BLaER1 treated with 17β-estradiol and CSF1 and Interleukin-3, amounts not matched to agents 10 nM and 100 nM (cell line): ENCODE results near the gene RBFOX1.

Experiments
- H3K27ac ChIP-seq, 11 experiments: shearing (Covaris generic); formaldehyde crosslinking; 2 replicates each; pipeline ENCODE4 v1.8.1; 2022
- H3K27me3 ChIP-seq, 11 experiments: shearing (Covaris generic); formaldehyde crosslinking; 2 replicates each; pipeline ENCODE4 v1.8.1; 2022
- H3K36me3 ChIP-seq, 11 experiments: shearing (Covaris generic); formaldehyde crosslinking; 2 replicates each; pipeline ENCODE4 v1.8.1; 2022
- H3K4me1 ChIP-seq, 10 experiments: shearing (Covaris generic); formaldehyde crosslinking; 2 replicates each; pipeline ENCODE4 v1.8.1; 2022
- H3K4me2 ChIP-seq, 11 experiments: shearing (Covaris generic); formaldehyde crosslinking; 2 replicates each; pipeline ENCODE4 v1.8.1; 2022
- H3K4me3 ChIP-seq, 10 experiments: shearing (Covaris generic); formaldehyde crosslinking; 2 replicates each; pipeline ENCODE4 v1.8.1; 2022
- H3K9ac ChIP-seq, 11 experiments: shearing (Covaris generic); formaldehyde crosslinking; 2 replicates each; pipeline ENCODE4 v1.8.1; 2022
- H3K9me3 ChIP-seq, 11 experiments: shearing (Covaris generic); formaldehyde crosslinking; replicated peaks in 1 of 11; 2 replicates each; pipeline ENCODE4 v1.8.1; 2022
- H4K20me1 ChIP-seq, 11 experiments: shearing (Covaris generic); formaldehyde crosslinking; 2 replicates each; pipeline ENCODE4 v1.8.1; 2022
- Cebpa-rat ChIP-seq, 11 experiments: shearing (Covaris generic); IDR thresholded peaks; 2 replicates each; pipeline ENCODE4 v1.8.1; 2022

Gene RBFOX1

DNA sequence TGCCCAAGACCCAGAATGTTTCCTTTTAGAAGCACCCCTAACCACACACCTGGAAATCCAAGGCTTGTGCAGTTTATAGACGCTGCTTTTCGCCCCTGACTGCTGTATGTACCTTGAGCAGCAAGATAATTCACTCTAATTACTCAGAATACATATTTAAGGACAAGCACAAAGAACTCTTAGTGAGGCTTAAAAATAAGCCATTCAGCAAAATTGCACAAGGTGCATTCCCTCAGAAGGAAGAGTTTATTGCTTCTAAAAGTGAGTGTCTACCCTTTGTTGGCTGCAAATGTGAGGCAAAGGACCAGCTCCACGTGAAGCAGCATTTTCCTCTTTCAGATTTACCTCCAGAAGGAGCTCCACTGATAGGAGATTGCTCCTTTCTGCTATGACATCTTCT is 208.4 kb downstream of the RBFOX1 start:
- Histone ChIP-seq H3K4me2 (no peak overlapping the region), H3K9me3 (no peaks in the 10 kb centered on the region), H3K36me3 (no peaks in the 10 kb centered on the region), H3K9ac (no peak overlapping the region), H3K4me3 (no peak overlapping the region), H3K27ac (no peak overlapping the region), H3K4me1 (no peaks in the 10 kb centered on the region), H4K20me1 (no peaks in the 10 kb centered on the region), H3K27me3 (no peaks in the 10 kb centered on the region; a peak in 1 of 22 replicates)
- TF ChIP-seq Cebpa-rat (IDR thresholded peaks at IDR 0.05) = no peak

- TF ChIP-seq Cebpa-rat (IDR thresholded peaks at IDR 0.05) = no peak
- no peak overlapping the region for H3K4me2 ChIP-seq
- H3K36me3 ChIP-seq = no peaks in the 10 kb centered on the region
- no peak overlapping the region for H3K27ac ChIP-seq
- no peaks in the 10 kb centered on the region for H3K9me3 ChIP-seq
- no peaks in the 10 kb centered on the region for H4K20me1 ChIP-seq
- H3K4me1 ChIP-seq = no peaks in the 10 kb centered on the region
- no peak overlapping the region for H3K4me3 ChIP-seq
- no peaks in the 10 kb centered on the region; a peak in 1 of 22 replicates for H3K27me3 ChIP-seq
- H3K9ac ChIP-seq = no peak overlapping the region
Measured at GRCh38 chr16:7545251-7545650, 212.6 kb downstream of the RBFOX1 start.

DNA sequence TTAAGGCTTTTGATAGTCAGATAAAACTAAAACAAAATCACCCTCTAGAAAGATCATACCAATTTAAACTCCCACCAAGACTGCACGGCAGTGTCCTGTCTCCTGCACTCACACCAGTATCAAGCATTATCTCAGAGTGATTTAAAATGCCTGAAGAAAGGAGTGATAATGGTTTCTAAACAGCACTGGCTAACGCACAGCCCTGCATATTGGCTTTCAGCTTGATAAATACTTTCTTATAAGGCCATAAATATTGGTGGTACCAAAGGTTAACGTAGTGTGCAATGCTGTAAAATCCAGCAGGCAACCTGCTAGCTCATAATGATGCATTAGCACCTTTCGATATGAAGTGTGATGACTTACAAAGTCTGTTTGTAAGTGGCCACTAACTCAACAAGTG is 214.3 kb downstream of the RBFOX1 start:
- no peaks in the 10 kb centered on the region for H3K36me3 ChIP-seq
- no peak for TF ChIP-seq Cebpa-rat (IDR thresholded peaks at IDR 0.05)
- no peak overlapping the region for H3K4me3 ChIP-seq
- no peaks in the 10 kb centered on the region for H3K9me3 ChIP-seq
- H3K4me1 ChIP-seq = no peaks in the 10 kb centered on the region
- no peak overlapping the region for H3K4me2 ChIP-seq
- H3K27ac ChIP-seq = no peak overlapping the region
- no peaks in the 10 kb centered on the region for H4K20me1 ChIP-seq
- no peaks in the 10 kb centered on the region for H3K27me3 ChIP-seq
- no peak overlapping the region for H3K9ac ChIP-seq

DNA sequence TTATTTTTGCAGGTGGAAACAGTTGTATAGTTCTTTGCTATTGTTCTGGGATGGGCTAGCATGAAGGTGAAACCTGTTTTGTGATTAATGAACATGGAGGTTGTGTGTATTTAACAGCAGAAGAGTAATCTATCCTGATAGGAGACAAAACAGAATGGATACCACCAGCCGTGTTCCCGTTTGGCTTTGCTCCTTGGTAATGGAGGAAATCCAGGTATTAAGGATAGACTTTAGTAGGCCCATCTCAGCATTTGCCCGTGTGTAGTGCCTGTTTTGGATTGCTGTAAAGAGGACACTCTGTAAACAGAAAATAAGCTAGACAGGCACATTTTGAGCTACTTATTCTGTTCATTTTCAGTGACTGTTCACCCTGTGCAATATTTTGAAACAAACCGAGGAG is 215.1 kb downstream of the RBFOX1 start:
- no peaks in the 10 kb centered on the region for H3K9me3 ChIP-seq
- H3K36me3 ChIP-seq = no peaks in the 10 kb centered on the region
- no peaks in the 10 kb centered on the region for H3K27me3 ChIP-seq
- H3K4me3 ChIP-seq = no peak overlapping the region
- no peak for TF ChIP-seq Cebpa-rat (IDR thresholded peaks at IDR 0.05)
- no peak overlapping the region for H3K4me2 ChIP-seq
- no peak overlapping the region for H3K27ac ChIP-seq
- H4K20me1 ChIP-seq = no peaks in the 10 kb centered on the region
- H3K4me1 ChIP-seq = no peaks in the 10 kb centered on the region
- H3K9ac ChIP-seq = no peak overlapping the region

GRCh38 chr16:7548796-7549318 is 216.2 kb downstream of the RBFOX1 start:
- no peak overlapping the region for H3K9ac ChIP-seq
- no peak for TF ChIP-seq Cebpa-rat (IDR thresholded peaks at IDR 0.05)
- H4K20me1 ChIP-seq = no peaks in the 10 kb centered on the region
- H3K27me3 ChIP-seq = no peaks in the 10 kb centered on the region
- no peaks in the 10 kb centered on the region for H3K4me1 ChIP-seq
- H3K4me2 ChIP-seq = no peak overlapping the region
- H3K27ac ChIP-seq = no peak overlapping the region
- no peak overlapping the region for H3K4me3 ChIP-seq
- no peaks in the 10 kb centered on the region for H3K9me3 ChIP-seq
- no peaks in the 10 kb centered on the region for H3K36me3 ChIP-seq

DNA sequence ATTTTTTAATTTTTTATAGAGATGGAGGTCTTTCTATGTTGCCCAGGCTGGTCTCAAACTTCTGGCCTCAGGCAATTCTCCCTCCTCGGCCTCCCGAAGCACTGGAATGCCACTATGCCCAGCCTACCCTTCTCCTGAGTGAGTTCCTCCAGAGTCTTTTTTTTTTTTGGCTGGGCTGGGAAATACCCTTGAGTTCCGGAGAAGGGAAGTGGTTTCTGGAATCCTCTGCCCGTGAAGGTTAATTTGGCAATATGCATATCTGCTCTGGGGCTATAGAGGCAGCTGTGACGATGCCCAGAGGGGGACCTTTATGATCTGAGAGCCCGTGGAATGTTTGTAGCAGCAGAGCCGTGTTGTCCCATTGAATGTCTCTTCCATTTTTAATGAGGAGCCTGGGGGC is 217.5 kb downstream of the RBFOX1 start:
- Histone ChIP-seq H3K4me3 (no peak overlapping the region), H3K9ac (no peak overlapping the region), H3K4me2 (no peak overlapping the region), H3K9me3 (no peaks in the 10 kb centered on the region), H3K27me3 (no peaks in the 10 kb centered on the region), H3K4me1 (no peaks in the 10 kb centered on the region), H3K27ac (no peak overlapping the region), H3K36me3 (no peaks in the 10 kb centered on the region), H4K20me1 (no peaks in the 10 kb centered on the region)
- TF ChIP-seq Cebpa-rat (IDR thresholded peaks at IDR 0.05) = no peak

GRCh38 chr16:7555459-7555858 is 222.8 kb downstream of the RBFOX1 start:
- Histone ChIP-seq H3K4me2 (no peak overlapping the region), H3K4me1 (no peaks in the 10 kb centered on the region), H3K27ac (no peak overlapping the region), H4K20me1 (no peaks in the 10 kb centered on the region), H3K9me3 (no peaks in the 10 kb centered on the region), H3K4me3 (no peak overlapping the region), H3K36me3 (no peaks in the 10 kb centered on the region), H3K9ac (no peak overlapping the region), H3K27me3 (no peaks in the 10 kb centered on the region)
- TF ChIP-seq Cebpa-rat (IDR thresholded peaks at IDR 0.05) = no peak

DNA sequence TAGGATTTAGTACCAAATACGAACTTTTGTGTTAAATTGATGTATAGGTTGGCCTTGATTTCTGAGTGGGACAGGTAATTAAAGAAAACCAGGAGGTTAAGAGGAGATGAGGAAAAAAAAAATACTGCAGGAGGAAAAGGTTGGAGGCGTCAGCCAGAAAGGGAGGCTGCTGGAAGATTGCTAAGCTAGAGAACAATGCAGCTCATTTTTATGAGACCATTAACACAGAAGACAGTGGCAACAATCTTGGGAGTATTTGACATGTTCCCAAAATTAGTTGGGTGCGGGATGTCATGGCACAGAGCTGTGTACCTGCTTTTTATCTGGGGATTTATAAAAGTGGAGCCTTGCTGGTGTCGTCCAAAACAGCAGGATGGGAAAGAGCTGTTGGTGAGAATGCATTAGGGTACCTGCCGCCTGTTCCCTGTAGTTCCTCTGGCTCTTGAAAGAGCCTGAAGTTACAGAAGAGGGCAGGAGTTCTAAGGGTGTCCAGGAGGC is 229.3 kb downstream of the RBFOX1 start:
- no peak overlapping the region for H3K27ac ChIP-seq
- no peak overlapping the region for H3K9ac ChIP-seq
- H3K27me3 ChIP-seq = no peaks in the 10 kb centered on the region
- no peaks in the 10 kb centered on the region for H3K9me3 ChIP-seq
- no peaks in the 10 kb centered on the region for H3K36me3 ChIP-seq
- no peak for TF ChIP-seq Cebpa-rat (IDR thresholded peaks at IDR 0.05)
- no peak overlapping the region for H3K4me2 ChIP-seq
- no peak overlapping the region for H3K4me3 ChIP-seq
- H4K20me1 ChIP-seq = no peaks in the 10 kb centered on the region
- H3K4me1 ChIP-seq = no peaks in the 10 kb centered on the region

GRCh38 chr16:7566360-7566759 is 233.7 kb downstream of the RBFOX1 start:
- H3K4me2 ChIP-seq = no peak overlapping the region
- no peak overlapping the region for H3K9ac ChIP-seq
- TF ChIP-seq Cebpa-rat (IDR thresholded peaks at IDR 0.05) = no peak
- H3K9me3 ChIP-seq = no peaks in the 10 kb centered on the region
- no peaks in the 10 kb centered on the region for H3K4me1 ChIP-seq
- no peaks in the 10 kb centered on the region for H3K27me3 ChIP-seq
- no peaks in the 10 kb centered on the region for H4K20me1 ChIP-seq
- no peak overlapping the region for H3K27ac ChIP-seq
- H3K36me3 ChIP-seq = no peaks in the 10 kb centered on the region
- H3K4me3 ChIP-seq = no peak overlapping the region

GRCh38 chr16:7571366-7571765 is 238.7 kb downstream of the RBFOX1 start:
- TF ChIP-seq Cebpa-rat (IDR thresholded peaks at IDR 0.05) = no peak
- Histone ChIP-seq H3K9ac (no peak overlapping the region), H3K27me3 (no peaks in the 10 kb centered on the region), H3K4me3 (no peak overlapping the region), H3K4me2 (no peak overlapping the region), H3K36me3 (no peaks in the 10 kb centered on the region), H3K9me3 (no peaks in the 10 kb centered on the region), H3K4me1 (no peaks in the 10 kb centered on the region), H4K20me1 (no peaks in the 10 kb centered on the region), H3K27ac (no peak overlapping the region)
